Prostate gland (tissue), 2 donors: ENCODE data around the gene SLFN5. TPM values are rescaled to one million over a fixed set of nuclear protein-coding genes. Genes with fewer than 3 reads are reported as not detected.
A peak's percentile ranks its signal among the peaks of the same experiment; 100 is the strongest.

Experiments
- DNase-seq: peaks from one replicate; pipeline ENCODE4 v3.0.0-alpha.2; 2019; ENCODE audit warnings: low spot score
- H3K27ac ChIP-seq, 2 donors: fragments of 200-600 bp; sonication (generic); 2 replicates each; pipeline ENCODE4 v1.5.1; 2017 to 2019
- H3K27me3 ChIP-seq: fragments of 200-600 bp; sonication (generic); replicated peaks from 2 replicates; pipeline ENCODE4 v1.5.1; 2019; ENCODE audit not compliant: insufficient read depth
- H3K36me3 ChIP-seq, 2 donors: fragments of 200-600 bp; sonication (generic); 1 replicate in 1 of 2; 2 replicates in 1 of 2; pipeline versions ENCODE4 v1.5.1 to v1.8.1; 2017 to 2019
- H3K4me1 ChIP-seq: fragments of 200-600 bp; sonication (generic); replicated peaks from 2 replicates; pipeline ENCODE4 v1.5.1; 2019
- H3K4me3 ChIP-seq, 2 donors: fragments of 200-600 bp; sonication (generic); 2 replicates each; pipeline ENCODE4 v1.5.1; 2017 to 2019
- H3K9me3 ChIP-seq: fragments of 200-600 bp; sonication (generic); 2 replicates; pipeline ENCODE4 v1.5.1; 2017
- CTCF ChIP-seq, 4 experiments: fragments of 200-600 bp in 2 of 4; fragments of 450-650 bp in 2 of 4; sonication (generic) in 2 of 4; IDR thresholded peaks; 1 replicate in 3 of 4; 2 replicates in 1 of 4; pipeline ENCODE4 v1.5.1; 2016 to 2019; ENCODE audit warnings: antibody characterized with exemption in 4 of 4, mild to moderate bottlenecking in 2 of 4, moderate library complexity in 2 of 4
- POLR2A ChIP-seq: fragments of 450-650 bp; IDR thresholded peaks from one replicate; pipeline ENCODE4 v1.6.1; 2016; ENCODE audit warnings: antibody characterized with exemption, mild to moderate bottlenecking
- POLR2AphosphoS5 ChIP-seq: sonication (generic); formaldehyde crosslinking; IDR thresholded peaks from one replicate; pipeline ENCODE4 v1.6.1; 2017; ENCODE audit warnings: antibody characterized with exemption
- WGBS: methylation state at CpG from one replicate; pipeline ENCODE4 v1.1.5; 2018; 5-methylcytosine and 5-hydroxymethylcytosine counted together
- intact Hi-C: fragments of 100-400 bp; cut with DNase I; formaldehyde crosslinking; loops from one replicate; pipeline ENCODE4 v1.14.2; 2022
- total RNA-seq, 2 donors: library from RNA; depleted of rRNA; stranded (reverse); fragments of >200 nt; gene quantifications; one replicate each; pipeline ENCODE4 v1.1.0, GENCODE V29; 2016

The SLFN5 gene
- total RNA-seq, 2 donors from 2014 or later, result 21.4 to 21.5 TPM

- intact Hi-C loops, result loop anchor here (2.0 to 5.0 kb wide), 2 partner anchors 140 to 226 kb away; no protein-coding TSS in a partner anchor
- TF ChIP-seq POLR2AphosphoS5, result no peak
- TF ChIP-seq POLR2A, result no peak
- 60% methylated on average over 3 of the region's 3 CpGs for WGBS
- Histone ChIP-seq H3K4me3 (no peak overlapping the region), H3K27me3 (no peaks in the 10 kb centered on the region), H3K27ac (no peak overlapping the region), H3K9me3 (no peaks in the 10 kb centered on the region), H3K4me1 (peaks cover 3% of the 10 kb centered on the region), H3K36me3 (no peaks in the 10 kb centered on the region)
- DNase-seq, result no peak
Observed at GRCh38 chr17:35312346-35312745, 69.5 kb downstream of the SLFN5 start.

- TF ChIP-seq CTCF (IDR thresholded peaks at IDR 0.05) (peak in 3 of 4 experiments; percentile 62 to 81 (median 75)), POLR2A (no peak), POLR2AphosphoS5 (peak; percentile 34)
- Histone ChIP-seq H3K27me3 (no peaks in the 10 kb centered on the region), H3K27ac (no peak overlapping the region), H3K4me1 (peaks cover 3% of the 10 kb centered on the region), H3K36me3 (no peaks in the 10 kb centered on the region), H3K4me3 (peak overlapping the region in 1 of 2 donors; percentile 5), H3K9me3 (no peaks in the 10 kb centered on the region)
- intact Hi-C loops, result loop anchor here (2.0 to 5.0 kb wide), 2 partner anchors 141 to 226 kb away; no protein-coding TSS in a partner anchor
- DNase-seq, result peak; percentile 66
- WGBS, result 37% methylated on average over 20 of the region's 20 CpGs
Observed at GRCh38 chr17:35312790-35313711, 70.2 kb downstream of the SLFN5 start.

GRCh38 chr17:35313875-35314409 lies 71.1 kb downstream of the SLFN5 start:
- Histone ChIP-seq H3K27me3 (no peaks in the 10 kb centered on the region), H3K4me3 (peak overlapping the region in 1 of 2 donors; percentile 5), H3K27ac (no peak overlapping the region), H3K9me3 (no peaks in the 10 kb centered on the region), H3K4me1 (peaks cover 3% of the 10 kb centered on the region), H3K36me3 (no peaks in the 10 kb centered on the region)
- no peak for DNase-seq
- intact Hi-C loops, result loop anchor here (2.0 to 5.0 kb wide), 2 partner anchors 142 to 225 kb away; no protein-coding TSS in a partner anchor
- 12% methylated on average over 18 of the region's 19 CpGs for WGBS
- TF ChIP-seq POLR2A (no peak), CTCF (IDR thresholded peaks at IDR 0.05) (no peak), POLR2AphosphoS5 (no peak)

GRCh38 chr17:35314415-35315216 lies 71.7 kb downstream of the SLFN5 start:
- Histone ChIP-seq H3K36me3 (no peaks in the 10 kb centered on the region), H3K27ac (peak overlapping the region; percentile 36 to 60), H3K4me1 (peaks cover 3% of the 10 kb centered on the region), H3K4me3 (peak overlapping the region in 1 of 2 donors; percentile 5), H3K27me3 (no peaks in the 10 kb centered on the region), H3K9me3 (no peaks in the 10 kb centered on the region)
- DNase-seq, result no peak
- 59% methylated on average over 9 of the region's 9 CpGs for WGBS
- TF ChIP-seq CTCF (IDR thresholded peaks at IDR 0.05), result no peak
- no peak for TF ChIP-seq POLR2A
- no peak for TF ChIP-seq POLR2AphosphoS5
- intact Hi-C loops, result loop anchor here (5.0 kb wide), 1 partner anchor 142 kb away; no protein-coding TSS in a partner anchor

GRCh38 chr17:35315283-35315682 lies 72.4 kb downstream of the SLFN5 start:
- DNase-seq, result peak; percentile 83
- no peaks in the 10 kb centered on the region for H3K36me3 ChIP-seq
- peaks cover 3% of the 10 kb centered on the region for H3K4me1 ChIP-seq
- intact Hi-C loops, result no loop called here
- H3K27ac ChIP-seq, result peak overlapping the region; percentile 36 to 60
- 19% methylated on average over 5 of the region's 5 CpGs for WGBS
- H3K9me3 ChIP-seq, result no peaks in the 10 kb centered on the region
- TF ChIP-seq POLR2AphosphoS5 (peak; percentile 71), POLR2A (no peak)
- no peak overlapping the region for H3K4me3 ChIP-seq
- no peaks in the 10 kb centered on the region for H3K27me3 ChIP-seq
